Stomach (tissue), 4 donors: Measurements from ENCODE around the gene ST6GALNAC3.

Experiments used
- CTCF ChIP-seq, 7 experiments: fragments of 450-650 bp in 4 of 7; fragments of 200-600 bp in 3 of 7; sonication (generic) in 3 of 7; IDR thresholded peaks; one replicate each; pipeline ENCODE4 v1.5.1; 2016 to 2019; ENCODE audit warnings: antibody characterized with exemption in 7 of 7, control low read depth in 2 of 7, mild to moderate bottlenecking in 1 of 7
- POLR2A ChIP-seq, 4 donors: fragments of 450-650 bp; IDR thresholded peaks; one replicate each; pipeline ENCODE4 v1.6.1; 2016; ENCODE audit warnings: antibody characterized with exemption in 4 of 4, control low read depth in 2 of 4, mild to moderate bottlenecking in 1 of 4, moderate library complexity in 1 of 4

GRCh38 chr1:76668046-76668445 lies 593.5 kb downstream of the ST6GALNAC3 start:
- no peak for TF ChIP-seq CTCF (IDR thresholded peaks at IDR 0.05)
- TF ChIP-seq POLR2A (IDR thresholded peaks at IDR 0.05): no peak
